NCI-H2107 treated with DMSO at 0.1 percent for 48 hours (cell line): ENCODE measurements around the gene LAT.
"Not testable (repeated sequence)": the region's sequence is repeated elsewhere in the genome, so short reads cannot be mapped to it uniquely, and the experiment has no call there.

Experiments used
- DNase-seq: peaks from one replicate; lab custom pipeline; 2025; ENCODE audit not compliant: unreplicated experiment; lab: John Stamatoyannopoulos, UW

The LAT gene

DNA sequence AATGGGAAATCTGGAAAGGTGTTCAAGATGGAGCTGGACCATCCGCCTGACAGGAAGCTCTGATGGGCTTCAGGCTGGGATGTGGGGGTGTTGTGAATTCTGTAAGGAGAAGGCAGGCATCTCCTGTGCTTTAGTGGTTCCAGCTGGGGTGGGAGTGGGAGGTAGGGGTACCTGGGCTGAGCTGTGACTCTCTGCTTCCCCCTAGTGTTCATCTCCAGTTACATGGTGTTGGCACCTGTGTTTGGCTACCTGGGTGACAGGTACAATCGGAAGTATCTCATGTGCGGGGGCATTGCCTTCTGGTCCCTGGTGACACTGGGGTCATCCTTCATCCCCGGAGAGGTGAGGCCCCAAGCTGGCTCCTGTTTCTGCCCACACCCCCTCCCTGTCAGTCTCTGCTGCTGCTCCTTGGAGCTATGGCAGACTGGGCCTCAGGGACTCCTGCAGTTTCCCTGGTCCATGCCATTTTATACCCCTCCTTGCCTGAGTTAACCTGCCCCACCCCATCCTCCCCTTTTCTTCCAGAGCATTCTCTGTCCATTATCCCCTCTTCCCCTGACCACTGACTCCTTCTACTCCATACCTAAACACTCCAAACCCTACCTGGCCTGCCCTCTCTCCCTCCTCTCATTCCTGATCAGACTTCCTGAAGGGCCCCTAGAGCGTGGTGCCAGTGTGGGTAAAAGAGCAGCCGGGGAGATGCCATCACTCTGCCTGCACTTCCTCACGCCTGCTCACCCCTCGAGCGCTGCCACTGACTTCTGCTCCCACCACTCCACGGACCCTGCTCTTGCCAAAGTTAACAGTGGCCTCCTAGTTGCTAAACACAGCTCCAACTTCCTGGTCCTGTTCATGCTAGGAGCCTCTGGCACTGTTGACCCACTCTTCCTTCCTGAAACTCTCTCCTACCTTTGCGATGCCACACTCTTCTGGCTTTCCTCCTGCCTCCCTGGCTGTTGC, 6.9 kb upstream of the LAT start:
- peak; percentile 10 for DNase-seq

DNA sequence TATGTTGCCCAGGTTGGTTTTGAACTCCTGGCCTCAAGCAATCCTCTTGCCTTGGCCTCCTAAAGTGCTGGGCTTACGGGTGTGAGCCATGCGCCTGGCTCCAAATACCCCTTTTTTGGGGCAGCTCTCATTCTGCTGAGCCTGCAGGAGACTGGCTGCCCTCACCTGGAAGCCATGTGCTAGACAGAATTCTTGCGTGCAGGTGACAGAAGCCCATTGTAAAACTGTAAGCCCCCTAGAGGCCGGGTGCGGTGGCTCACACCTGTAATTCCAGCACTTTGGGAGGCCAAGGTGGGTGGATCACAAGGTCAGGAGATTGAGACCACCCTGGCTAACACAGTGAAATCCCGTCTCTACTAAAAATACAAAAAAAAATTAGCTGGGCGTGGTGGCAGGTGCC, 4.5 kb upstream of the LAT start:
- DNase-seq: not testable (repeated sequence)

DNA sequence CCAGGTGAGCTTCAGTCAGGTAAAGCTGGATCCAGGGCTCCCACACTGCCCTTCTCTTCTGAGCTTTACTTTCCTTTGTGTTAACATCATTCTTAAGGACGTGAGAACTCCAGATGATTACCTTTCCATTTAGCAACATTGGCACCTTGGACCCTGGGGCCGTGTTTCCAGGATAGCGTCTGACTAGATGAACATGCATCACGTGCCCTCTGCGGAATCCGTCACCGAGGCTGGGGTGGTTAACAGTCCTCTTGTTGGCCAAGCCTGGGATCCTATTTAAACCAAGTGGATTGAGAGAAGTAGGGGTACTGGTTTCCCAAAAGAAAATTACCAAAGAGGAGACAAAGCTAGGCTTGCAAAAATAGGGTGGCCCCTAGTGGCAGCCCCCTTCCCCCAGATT, 3.9 kb upstream of the LAT start:
- DNase-seq: no peak

GRCh38 chr16:28981517-28981916, 3.3 kb upstream of the LAT start:
- DNase-seq: no peak

- DNase-seq: no peak
These were observed 2.4 kb upstream of the LAT start for GRCh38 chr16:28982418-28982817.

GRCh38 chr16:28982949-28983348, 1.9 kb upstream of the LAT start:
- DNase-seq: no peak

DNA sequence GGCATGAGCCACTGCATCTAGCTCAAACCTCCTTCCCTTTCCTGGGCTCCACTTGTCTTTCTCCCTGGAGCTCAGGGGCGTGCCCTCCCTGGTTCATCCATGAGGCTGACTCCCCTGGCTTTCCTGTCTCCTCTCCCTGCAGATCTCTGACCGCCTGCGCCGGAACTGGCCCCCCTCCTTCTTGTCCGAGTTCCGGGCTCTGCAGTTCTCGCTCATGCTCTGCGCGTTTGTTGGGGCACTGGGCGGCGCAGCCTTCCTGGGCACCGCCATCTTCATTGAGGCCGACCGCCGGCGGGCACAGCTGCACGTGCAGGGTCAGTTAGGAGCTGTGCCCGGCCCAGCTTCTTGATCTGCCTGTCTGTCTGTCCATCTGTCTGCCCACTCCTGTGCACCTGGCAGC, 1.2 kb upstream of the LAT start:
- DNase-seq: no peak

DNA sequence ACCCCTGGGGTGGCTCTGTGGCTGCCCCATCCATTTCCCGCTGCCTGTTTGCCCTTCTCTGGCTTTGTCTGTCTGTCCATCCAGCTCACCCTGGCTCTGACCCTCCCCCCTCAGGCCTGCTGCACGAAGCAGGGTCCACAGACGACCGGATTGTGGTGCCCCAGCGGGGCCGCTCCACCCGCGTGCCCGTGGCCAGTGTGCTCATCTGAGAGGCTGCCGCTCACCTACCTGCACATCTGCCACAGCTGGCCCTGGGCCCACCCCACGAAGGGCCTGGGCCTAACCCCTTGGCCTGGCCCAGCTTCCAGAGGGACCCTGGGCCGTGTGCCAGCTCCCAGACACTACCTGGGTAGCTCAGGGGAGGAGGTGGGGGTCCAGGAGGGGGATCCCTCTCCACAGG, 761 bp upstream of the LAT start:
- no peak for DNase-seq

- no peak for DNase-seq
These were observed 574 bp downstream of the LAT start for GRCh38 chr16:28985211-28986041.

DNA sequence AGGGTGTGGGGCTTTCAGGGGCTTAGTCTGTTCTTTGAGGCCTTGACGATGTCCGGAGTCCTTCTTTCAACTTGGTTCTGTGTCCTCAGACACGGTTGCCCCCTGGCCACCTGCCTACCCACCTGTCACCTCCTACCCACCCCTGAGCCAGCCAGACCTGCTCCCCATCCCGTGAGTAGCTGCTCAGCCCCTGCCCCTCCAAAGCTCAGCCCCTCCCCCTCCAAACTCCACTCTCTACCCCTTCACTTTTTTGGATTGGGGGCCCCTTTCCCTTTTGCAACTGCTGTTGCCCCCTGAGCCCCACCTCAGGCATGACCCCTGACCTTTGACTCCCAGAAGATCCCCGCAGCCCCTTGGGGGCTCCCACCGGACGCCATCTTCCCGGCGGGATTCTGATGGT, 1.2 kb downstream of the LAT start:
- DNase-seq: no peak

- no peak for DNase-seq
These were observed 1.6 kb downstream of the LAT start for GRCh38 chr16:28986492-28986891.

GRCh38 chr16:28987170-28987853, 2.5 kb downstream of the LAT start:
- DNase-seq: no peak

GRCh38 chr16:28989363-28989762, 4.5 kb downstream of the LAT start:
- DNase-seq: no peak

DNA sequence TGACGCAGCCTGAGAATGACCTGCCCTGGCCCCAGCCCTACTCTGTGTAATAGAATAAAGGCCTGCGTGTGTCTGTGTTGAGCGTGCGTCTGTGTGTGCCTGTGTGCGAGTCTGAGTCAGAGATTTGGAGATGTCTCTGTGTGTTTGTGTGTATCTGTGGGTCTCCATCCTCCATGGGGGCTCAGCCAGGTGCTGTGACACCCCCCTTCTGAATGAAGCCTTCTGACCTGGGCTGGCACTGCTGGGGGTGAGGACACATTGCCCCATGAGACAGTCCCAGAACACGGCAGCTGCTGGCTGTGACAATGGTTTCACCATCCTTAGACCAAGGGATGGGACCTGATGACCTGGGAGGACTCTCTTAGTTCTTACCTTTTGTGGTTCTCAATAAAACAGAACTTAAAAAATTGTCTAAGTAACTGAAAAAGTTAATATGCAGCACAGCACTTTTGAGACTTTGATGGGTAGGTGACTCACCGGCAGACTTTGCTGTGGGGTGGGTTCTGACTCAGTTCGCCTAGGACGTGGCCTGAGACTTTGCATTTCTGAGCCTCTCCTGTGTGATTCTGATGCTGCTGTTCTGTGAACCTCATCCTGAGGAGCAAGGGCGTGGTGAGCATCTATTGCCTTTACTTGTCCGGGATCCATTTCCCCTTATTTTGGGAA, 5.7 kb downstream of the LAT start:
- DNase-seq: no peak

DNA sequence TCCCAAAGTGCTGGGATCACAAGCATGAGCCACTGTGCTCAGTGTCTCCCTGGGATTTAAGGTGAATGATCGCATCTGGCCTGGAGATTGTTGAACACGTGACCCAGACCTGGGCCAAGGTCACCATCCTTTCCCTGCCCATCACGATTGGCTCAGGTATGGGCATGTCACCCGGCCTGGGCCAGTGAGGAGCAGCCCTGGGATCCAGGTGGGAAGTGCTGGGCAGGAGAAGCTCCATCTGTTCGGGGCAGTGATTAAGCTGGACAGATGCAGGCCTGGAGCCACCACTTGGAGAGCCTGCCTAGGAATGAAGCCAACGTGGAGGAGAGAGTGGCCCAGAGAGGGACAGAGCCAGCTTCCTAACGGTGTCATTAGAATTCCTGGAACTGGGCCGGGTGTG, 6.8 kb downstream of the LAT start:
- no peak for DNase-seq

DNA sequence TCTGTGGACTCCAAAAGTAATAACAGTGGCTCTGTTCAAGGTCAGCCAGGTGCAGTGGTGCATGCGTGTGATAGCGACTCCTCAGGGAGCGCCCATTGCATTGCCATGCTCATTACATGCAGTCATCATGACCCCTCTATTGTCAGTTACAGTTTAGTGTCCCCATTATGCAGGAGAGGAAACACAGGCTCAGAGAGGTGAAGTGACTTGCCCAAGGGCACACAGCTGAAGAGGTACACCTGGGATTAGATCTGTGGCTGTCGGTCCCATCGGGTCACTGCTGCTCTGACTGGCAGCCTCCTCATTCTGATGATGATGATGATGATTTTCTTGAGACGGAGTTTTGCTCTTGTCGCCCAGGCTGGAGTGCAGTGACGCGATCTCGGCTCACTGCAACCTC, 7.6 kb downstream of the LAT start:
- DNase-seq: no peak

GRCh38 chr16:28998837-28999236, 14.0 kb downstream of the LAT start:
- DNase-seq: no peak

DNA sequence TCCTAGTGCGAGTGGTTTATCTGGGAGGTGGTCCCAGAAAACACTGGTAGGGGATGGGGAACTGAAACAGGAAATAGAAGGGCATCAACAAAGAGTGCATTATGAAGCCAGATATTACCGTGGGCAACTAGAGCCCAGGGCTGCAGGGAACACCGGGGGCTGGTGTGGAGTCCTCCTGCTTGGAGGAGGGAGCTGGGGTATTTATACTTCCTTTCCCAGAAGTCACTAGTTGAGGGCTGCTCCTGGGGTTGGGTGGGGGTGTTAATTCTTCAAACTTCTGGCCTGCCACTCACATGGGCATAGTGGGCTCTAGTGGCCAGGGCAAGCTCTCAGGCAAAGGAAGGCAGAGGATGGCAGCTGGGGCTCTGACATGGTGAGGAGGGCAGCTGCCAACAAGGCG, 14.7 kb downstream of the LAT start:
- no peak for DNase-seq

- DNase-seq: no peak
These were observed 15.2 kb downstream of the LAT start for GRCh38 chr16:29000019-29000418.

- DNase-seq: not testable (repeated sequence)
These were observed 19.8 kb downstream of the LAT start for GRCh38 chr16:29004496-29005139.
